Ectodermal cell (in vitro differentiated cells): ENCODE results near the gene USH1G.
"Not testable (repeated sequence)": the region's sequence is repeated elsewhere in the genome, so short reads cannot be mapped to it uniquely, and the experiment has no call there.

Experiments
- H3K27ac ChIP-seq: 2 replicates; pipeline ENCODE4 v1.7.0; 2013; ENCODE audit warnings: mild to moderate bottlenecking, low read depth, low read length; ENCODE audit not compliant: insufficient read depth, poor library complexity, severe bottlenecking
- H3K27me3 ChIP-seq: 2 replicates; pipeline ENCODE4 v1.7.0; 2013; ENCODE audit warnings: mild to moderate bottlenecking, low read length; ENCODE audit not compliant: insufficient read depth, control insufficient read depth, poor library complexity, severe bottlenecking
- H3K36me3 ChIP-seq: one replicate; pipeline ENCODE4 v1.7.0; 2013; ENCODE audit warnings: low read length; ENCODE audit not compliant: control insufficient read depth, insufficient read depth
- H3K4me1 ChIP-seq: one replicate; pipeline ENCODE4 v1.7.0; 2013; ENCODE audit warnings: low read length; ENCODE audit not compliant: control insufficient read depth, insufficient read depth
- H3K4me3 ChIP-seq: 2 replicates; pipeline ENCODE4 v1.7.0; 2013; ENCODE audit warnings: low read depth, low read length, control low read depth; ENCODE audit not compliant: insufficient read depth
- H3K9me3 ChIP-seq: 2 replicates; pipeline ENCODE4 v1.7.0; 2013; ENCODE audit warnings: mild to moderate bottlenecking, low read length, moderate library complexity; ENCODE audit not compliant: control insufficient read depth
- WGBS, 2 experiments: methylation state at CpG; one replicate each; pipeline ENCODE4 v1.1.7; 2013; ENCODE audit warnings: missing lambda C conversion rate in 2 of 2; 5-methylcytosine and 5-hydroxymethylcytosine counted together

Gene USH1G

GRCh38 chr17:74919440-74920305 lies 3.4 kb downstream of the USH1G start:
- Histone ChIP-seq H3K27ac (no peak overlapping the region), H3K27me3 (peaks cover 30% of the 10 kb centered on the region), H3K4me1 (peaks cover 9% of the 10 kb centered on the region), H3K4me3 (no peak overlapping the region), H3K9me3 (no peaks in the 10 kb centered on the region), H3K36me3 (no peaks in the 10 kb centered on the region)
- 90% methylated on average over 67 of the region's 67 CpGs for WGBS, 2 experiments

GRCh38 chr17:74918906-74919305 lies 4.1 kb downstream of the USH1G start:
- H3K27ac ChIP-seq: no peak overlapping the region
- H3K4me3 ChIP-seq: no peak overlapping the region
- H3K27me3 ChIP-seq: peaks cover 22% of the 10 kb centered on the region
- no peaks in the 10 kb centered on the region for H3K36me3 ChIP-seq
- WGBS, 2 experiments: 94 to 96% methylated on average over 5 of the region's 5 CpGs
- no peaks in the 10 kb centered on the region for H3K9me3 ChIP-seq
- peaks cover 6% of the 10 kb centered on the region for H3K4me1 ChIP-seq

- Histone ChIP-seq H3K27me3 (peaks cover 8% of the 10 kb centered on the region), H3K27ac (no peak overlapping the region), H3K4me3 (no peak overlapping the region), H3K9me3 (no peaks in the 10 kb centered on the region), H3K36me3 (no peaks in the 10 kb centered on the region), H3K4me1 (peaks cover 6% of the 10 kb centered on the region)
- 84% methylated on average over 10 of the region's 10 CpGs for WGBS, 2 experiments
Measured at GRCh38 chr17:74917430-74917829, 5.6 kb downstream of the USH1G start.

- 94 to 95% methylated on average over 11 of the region's 11 CpGs for WGBS, 2 experiments
- H3K36me3 ChIP-seq: no peaks in the 10 kb centered on the region
- no peaks in the 10 kb centered on the region for H3K9me3 ChIP-seq
- no peak overlapping the region for H3K27ac ChIP-seq
- H3K4me1 ChIP-seq: peaks cover 6% of the 10 kb centered on the region
- H3K4me3 ChIP-seq: no peak overlapping the region
- peaks cover 4% of the 10 kb centered on the region for H3K27me3 ChIP-seq
Measured at GRCh38 chr17:74916851-74917199, 6.2 kb downstream of the USH1G start.

GRCh38 chr17:74916136-74916850 lies 6.8 kb downstream of the USH1G start:
- H3K27me3 ChIP-seq: no peaks in the 10 kb centered on the region
- no peak overlapping the region for H3K27ac ChIP-seq
- WGBS, 2 experiments: 89 to 91% methylated on average over 13 of the region's 13 CpGs
- peaks cover 5% of the 10 kb centered on the region for H3K4me1 ChIP-seq
- H3K9me3 ChIP-seq: no peaks in the 10 kb centered on the region
- no peak overlapping the region for H3K4me3 ChIP-seq
- no peaks in the 10 kb centered on the region for H3K36me3 ChIP-seq

GRCh38 chr17:74911423-74911822 lies 11.6 kb downstream of the USH1G start:
- H3K9me3 ChIP-seq, H3K27ac ChIP-seq, H3K27me3 ChIP-seq, H3K4me1 ChIP-seq, H3K4me3 ChIP-seq, H3K36me3 ChIP-seq: not testable (repeated sequence)
- WGBS, 2 experiments: 92 to 96% methylated on average over 8 of the region's 8 CpGs

GRCh38 chr17:74909097-74909496 lies 14.0 kb downstream of the USH1G start:
- not testable (repeated sequence) for H3K4me1 ChIP-seq

GRCh38 chr17:74907012-74907411 lies 16.0 kb downstream of the USH1G start:
- WGBS, 2 experiments: 95 to 96% methylated on average over 34 of the region's 34 CpGs
- no peaks in the 10 kb centered on the region for H3K36me3 ChIP-seq
- no peaks in the 10 kb centered on the region for H3K27me3 ChIP-seq
- H3K4me3 ChIP-seq: no peak overlapping the region
- H3K27ac ChIP-seq: no peak overlapping the region
- H3K4me1 ChIP-seq: no peaks in the 10 kb centered on the region
- no peaks in the 10 kb centered on the region for H3K9me3 ChIP-seq

More at GRCh38 chr17:74909097-74909496, 14.0 kb downstream of the USH1G start:
- not testable (repeated sequence) for H3K27ac ChIP-seq, H3K27me3 ChIP-seq, H3K36me3 ChIP-seq, H3K9me3 ChIP-seq, H3K4me3 ChIP-seq
- WGBS, 2 experiments: 61 to 66% methylated on average over 4 of the region's 4 CpGs

- H3K27me3 ChIP-seq, H3K4me3 ChIP-seq, H3K27ac ChIP-seq, H3K4me1 ChIP-seq, H3K36me3 ChIP-seq, H3K9me3 ChIP-seq: not testable (repeated sequence)
- WGBS, 2 experiments: 88 to 94% methylated on average over 6 of the region's 6 CpGs
Measured at GRCh38 chr17:74906214-74906793, 16.8 kb downstream of the USH1G start.

- Histone ChIP-seq H3K36me3 (no peaks in the 10 kb centered on the region), H3K27ac (no peak overlapping the region), H3K9me3 (no peaks in the 10 kb centered on the region), H3K4me1 (no peaks in the 10 kb centered on the region), H3K4me3 (no peak overlapping the region), H3K27me3 (peaks cover 3% of the 10 kb centered on the region)
- WGBS, 2 experiments: 84 to 91% methylated on average over 7 of the region's 7 CpGs
Measured at GRCh38 chr17:74904687-74905409, 18.2 kb downstream of the USH1G start.
